ENCODE data around the gene MTUS2.

DNA sequence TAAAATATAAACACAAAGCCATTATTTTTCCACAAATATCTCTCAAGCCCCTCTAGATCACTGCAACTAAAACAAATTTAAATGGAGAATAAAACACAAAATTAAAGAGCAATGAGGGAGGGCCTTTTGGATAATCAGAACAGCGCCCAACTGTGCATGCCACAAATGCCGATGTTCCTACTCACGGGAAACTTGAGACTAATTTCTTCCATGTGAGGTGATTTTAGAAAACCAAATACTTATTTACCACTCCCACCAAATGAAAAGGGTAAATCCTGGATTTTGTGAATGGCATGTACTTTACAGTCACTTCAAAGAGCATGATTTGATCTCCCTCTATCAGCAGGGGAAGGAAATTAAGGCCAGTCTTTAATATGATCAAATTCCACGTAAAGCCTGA is 700.5 kb downstream of the MTUS2 start:
- TF ChIP-seq, protein P1, sequence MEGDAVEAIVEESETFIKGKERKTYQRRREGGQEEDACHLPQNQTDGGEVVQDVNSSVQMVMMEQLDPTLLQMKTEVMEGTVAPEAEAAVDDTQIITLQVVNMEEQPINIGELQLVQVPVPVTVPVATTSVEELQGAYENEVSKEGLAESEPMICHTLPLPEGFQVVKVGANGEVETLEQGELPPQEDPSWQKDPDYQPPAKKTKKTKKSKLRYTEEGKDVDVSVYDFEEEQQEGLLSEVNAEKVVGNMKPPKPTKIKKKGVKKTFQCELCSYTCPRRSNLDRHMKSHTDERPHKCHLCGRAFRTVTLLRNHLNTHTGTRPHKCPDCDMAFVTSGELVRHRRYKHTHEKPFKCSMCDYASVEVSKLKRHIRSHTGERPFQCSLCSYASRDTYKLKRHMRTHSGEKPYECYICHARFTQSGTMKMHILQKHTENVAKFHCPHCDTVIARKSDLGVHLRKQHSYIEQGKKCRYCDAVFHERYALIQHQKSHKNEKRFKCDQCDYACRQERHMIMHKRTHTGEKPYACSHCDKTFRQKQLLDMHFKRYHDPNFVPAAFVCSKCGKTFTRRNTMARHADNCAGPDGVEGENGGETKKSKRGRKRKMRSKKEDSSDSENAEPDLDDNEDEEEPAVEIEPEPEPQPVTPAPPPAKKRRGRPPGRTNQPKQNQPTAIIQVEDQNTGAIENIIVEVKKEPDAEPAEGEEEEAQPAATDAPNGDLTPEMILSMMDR (conservative IDR thresholded peaks at IDR 0.05; ENCODE audit: low read length): no peak
- TF ChIP-seq EZH2phosphoT487 (IDR thresholded peaks at IDR 0.05; ENCODE audit: borderline replicate concordance): no peak
